ENCODE data around the gene DPEP2.
"Not testable (repeated sequence)": the region's sequence is repeated elsewhere in the genome, so short reads cannot be mapped to it uniquely, and the experiment has no call there.

Gene DPEP2

DNA sequence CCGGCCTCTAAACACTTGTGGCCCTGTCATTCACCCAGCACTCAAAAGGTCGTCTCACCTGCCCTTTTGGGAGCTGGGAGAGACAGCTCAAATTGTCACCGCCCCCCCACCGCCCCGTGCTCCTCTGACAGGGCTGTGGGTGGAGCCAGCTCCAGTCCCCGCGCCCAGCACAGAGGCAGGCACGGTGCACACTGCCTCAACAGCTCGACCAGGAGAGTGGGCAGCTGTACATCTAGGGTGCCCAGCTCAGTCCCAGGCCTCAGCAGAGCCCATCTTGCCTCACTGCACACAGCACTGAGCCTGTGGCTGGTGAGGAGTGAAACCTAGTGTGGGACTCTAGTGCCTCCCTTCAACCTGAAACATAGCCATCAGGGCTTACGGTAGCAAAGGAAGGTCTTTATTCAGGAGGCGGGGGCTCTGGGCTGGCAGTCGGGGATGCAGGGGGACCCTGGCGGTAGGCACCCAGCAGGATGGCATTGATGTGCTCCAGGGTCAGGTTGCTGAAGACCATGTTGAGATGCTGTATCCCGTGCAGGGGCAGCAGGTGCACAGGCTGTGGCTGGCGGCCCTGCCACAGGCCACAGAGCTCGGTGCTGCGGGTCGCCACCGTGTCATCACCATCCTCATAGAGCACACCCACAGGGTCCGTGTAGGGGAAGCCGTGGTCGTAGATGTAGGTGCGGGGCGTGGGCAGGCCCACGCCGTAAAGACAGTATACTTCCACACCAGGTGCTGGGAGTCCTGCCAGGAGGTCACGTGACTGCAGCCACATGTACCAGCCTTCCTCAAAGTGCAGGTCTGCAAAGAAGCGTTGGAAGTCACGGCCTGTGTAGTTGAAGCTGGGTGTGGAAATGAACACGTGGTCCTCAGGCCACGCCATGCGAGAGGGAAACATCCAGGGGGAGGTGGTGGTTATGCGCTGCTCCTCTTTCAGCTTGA is 59.5 kb downstream of the DPEP2 start:
- Mint-ChIP-seq H3K4me3 (peak overlapping the region in 1 of 2 donors; percentile 57), H3K36me3 (ENCODE audit: insufficient read depth) (peaks cover 21% of the 10 kb centered on the region), H3K4me1 (ENCODE audit: low read depth in 2 of 2) (peaks cover 36 to 40% of the 10 kb centered on the region in 2 donors), H3K27me3 (no peaks in the 10 kb centered on the region), H3K9me3 (no peaks in the 10 kb centered on the region), H3K27ac (peak overlapping the region; percentile 62 to 87)
- DNase-seq (peak in 1 of 3 experiments; percentile 10), ATAC-seq (replicated peaks) (no peak)

DNA sequence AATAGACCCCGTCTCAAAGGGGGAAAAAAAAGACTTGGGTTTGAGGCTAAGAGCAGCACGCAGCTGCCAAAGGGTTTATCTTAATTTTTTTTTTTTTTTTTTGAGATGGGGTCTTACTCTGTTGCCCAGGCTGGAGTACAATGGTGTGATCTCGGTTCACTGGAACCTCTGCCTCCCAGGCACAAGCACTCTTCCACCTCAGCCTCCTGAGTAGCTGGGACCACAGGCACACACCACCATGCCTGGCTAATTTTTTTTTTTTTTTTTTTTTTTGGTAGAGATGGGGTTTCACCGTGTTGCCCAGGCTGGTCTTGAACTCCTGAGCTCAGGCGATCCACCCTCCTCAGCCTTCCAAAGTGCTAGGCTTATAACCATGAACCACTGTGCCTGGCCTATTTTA is 61.6 kb downstream of the DPEP2 start:
- DNase-seq; ATAC-seq (replicated peaks); H3K27me3 Mint-ChIP-seq; H3K9me3 Mint-ChIP-seq: not testable (repeated sequence)
- Mint-ChIP-seq H3K36me3 (ENCODE audit: insufficient read depth) (peaks cover 42% of the 10 kb centered on the region), H3K4me3 (peak overlapping the region; percentile 19 to 100), H3K27ac (peak overlapping the region; percentile 92 to 98), H3K4me1 (ENCODE audit: low read depth in 2 of 2) (peaks cover 40 to 42% of the 10 kb centered on the region in 2 donors)
